Ishikawa (cell line): ENCODE measurements around the gene ANKS6.

Experiments
- CEBPB ChIP-seq: IDR thresholded peaks from 2 replicates; pipeline ENCODE4 v1.6.1; 2012
- CREB1 ChIP-seq: IDR thresholded peaks from 2 replicates; pipeline ENCODE4 v1.6.1; 2012; ENCODE audit warnings: low read depth
- EGR1 ChIP-seq: IDR thresholded peaks from 2 replicates; pipeline ENCODE4 v1.6.1; 2012
- EP300 ChIP-seq: IDR thresholded peaks from 2 replicates; pipeline ENCODE4 v1.6.1; 2012; ENCODE audit warnings: borderline replicate concordance
- FOXM1 ChIP-seq: IDR thresholded peaks from 2 replicates; pipeline ENCODE4 v1.6.1; 2012; ENCODE audit warnings: low read depth, borderline replicate concordance
- NFIC ChIP-seq: IDR thresholded peaks from 2 replicates; pipeline ENCODE4 v1.6.1; 2012
- RAD21 ChIP-seq: IDR thresholded peaks from 2 replicates; pipeline ENCODE4 v1.6.1; 2012; ENCODE audit warnings: low read depth
- TAF1 ChIP-seq: IDR thresholded peaks from 2 replicates; pipeline ENCODE4 v1.6.1; 2012; ENCODE audit warnings: low read depth, mild to moderate bottlenecking
- TCF12 ChIP-seq: IDR thresholded peaks from 2 replicates; pipeline ENCODE4 v1.6.1; 2012; ENCODE audit warnings: low read depth
- TEAD4 ChIP-seq: IDR thresholded peaks from 2 replicates; pipeline ENCODE4 v1.6.1; 2012
- YY1 ChIP-seq: IDR thresholded peaks from 2 replicates; pipeline ENCODE4 v1.6.1; 2012; ENCODE audit warnings: low read depth
- ZBTB7A ChIP-seq: IDR thresholded peaks from 2 replicates; pipeline ENCODE4 v1.6.1; 2012; ENCODE audit warnings: low read depth
- TF ChIP-seq, protein P1 (sequence below): IDR thresholded peaks from 2 replicates; pipeline ENCODE4 v1.6.1; 2012
- TF ChIP-seq, protein P2 (sequence below): IDR thresholded peaks from 2 replicates; pipeline ENCODE4 v1.6.1; 2012
- TF ChIP-seq, protein P3 (sequence below): IDR thresholded peaks from 2 replicates; pipeline ENCODE4 v1.6.1; 2012; ENCODE audit warnings: low read depth, mild to moderate bottlenecking

ANKS6 gene

DNA sequence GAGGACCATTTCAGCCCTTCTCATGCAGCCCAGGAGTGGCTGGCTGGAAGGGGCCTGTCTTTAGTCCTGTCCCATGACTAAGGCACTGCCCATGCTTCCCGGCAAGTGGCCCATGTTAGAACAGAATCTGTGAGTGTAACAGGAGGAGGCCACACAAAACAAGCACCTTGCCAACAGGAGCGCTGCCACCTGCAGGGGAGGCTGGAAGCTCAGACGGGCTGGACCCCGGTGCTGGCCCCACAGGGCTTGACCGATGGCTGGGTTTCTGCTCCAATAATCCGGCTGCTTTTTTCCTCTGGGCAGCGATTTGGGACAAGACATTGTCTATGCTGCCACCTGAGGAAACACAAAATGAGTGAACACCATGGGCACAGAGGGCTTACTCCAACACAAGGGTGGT lies 28.4 kb downstream of the ANKS6 start:
- TF ChIP-seq EGR1 (no peak), ZBTB7A (no peak), RAD21 (no peak), CEBPB (no peak), TCF12 (no peak), TAF1 (no peak), FOXM1 (no peak), CREB1 (no peak), TEAD4 (no peak), YY1 (no peak), EP300 (no peak)
- TF ChIP-seq, protein P1, sequence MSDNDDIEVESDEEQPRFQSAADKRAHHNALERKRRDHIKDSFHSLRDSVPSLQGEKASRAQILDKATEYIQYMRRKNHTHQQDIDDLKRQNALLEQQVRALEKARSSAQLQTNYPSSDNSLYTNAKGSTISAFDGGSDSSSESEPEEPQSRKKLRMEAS, result no peak

DNA sequence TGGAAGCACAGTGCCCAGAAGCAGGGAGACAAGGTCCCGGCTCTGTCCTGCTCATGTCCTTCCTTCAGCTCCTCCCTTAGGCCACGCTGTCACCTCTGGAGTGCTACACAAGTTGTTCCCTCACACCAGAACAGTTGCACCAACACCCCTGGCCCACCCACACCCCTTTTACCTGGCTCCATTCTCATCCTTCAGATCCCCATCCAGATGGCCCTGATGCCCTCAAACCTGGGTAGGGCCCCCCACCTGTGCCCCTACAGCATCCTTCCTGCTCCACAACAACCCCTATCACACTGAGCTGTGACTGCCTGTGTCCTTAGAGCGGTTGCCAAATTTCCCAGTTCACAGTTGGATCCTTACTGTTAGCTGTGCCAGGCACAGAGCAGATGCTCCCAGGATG lies 29.2 kb downstream of the ANKS6 start:
- TF ChIP-seq, protein P1, result no peak
- TF ChIP-seq CEBPB, result no peak
- no peak for TF ChIP-seq TEAD4
- TF ChIP-seq EGR1, result no peak
- TF ChIP-seq CREB1, result no peak
- TF ChIP-seq YY1, result no peak
- no peak for TF ChIP-seq RAD21
- TF ChIP-seq TAF1, result no peak
- TF ChIP-seq ZBTB7A, result no peak
- TF ChIP-seq, protein P2, sequence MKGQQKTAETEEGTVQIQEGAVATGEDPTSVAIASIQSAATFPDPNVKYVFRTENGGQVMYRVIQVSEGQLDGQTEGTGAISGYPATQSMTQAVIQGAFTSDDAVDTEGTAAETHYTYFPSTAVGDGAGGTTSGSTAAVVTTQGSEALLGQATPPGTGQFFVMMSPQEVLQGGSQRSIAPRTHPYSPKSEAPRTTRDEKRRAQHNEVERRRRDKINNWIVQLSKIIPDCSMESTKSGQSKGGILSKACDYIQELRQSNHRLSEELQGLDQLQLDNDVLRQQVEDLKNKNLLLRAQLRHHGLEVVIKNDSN, result no peak
- no peak for TF ChIP-seq FOXM1
- no peak for TF ChIP-seq EP300
- no peak for TF ChIP-seq TCF12
- TF ChIP-seq, protein P3, sequence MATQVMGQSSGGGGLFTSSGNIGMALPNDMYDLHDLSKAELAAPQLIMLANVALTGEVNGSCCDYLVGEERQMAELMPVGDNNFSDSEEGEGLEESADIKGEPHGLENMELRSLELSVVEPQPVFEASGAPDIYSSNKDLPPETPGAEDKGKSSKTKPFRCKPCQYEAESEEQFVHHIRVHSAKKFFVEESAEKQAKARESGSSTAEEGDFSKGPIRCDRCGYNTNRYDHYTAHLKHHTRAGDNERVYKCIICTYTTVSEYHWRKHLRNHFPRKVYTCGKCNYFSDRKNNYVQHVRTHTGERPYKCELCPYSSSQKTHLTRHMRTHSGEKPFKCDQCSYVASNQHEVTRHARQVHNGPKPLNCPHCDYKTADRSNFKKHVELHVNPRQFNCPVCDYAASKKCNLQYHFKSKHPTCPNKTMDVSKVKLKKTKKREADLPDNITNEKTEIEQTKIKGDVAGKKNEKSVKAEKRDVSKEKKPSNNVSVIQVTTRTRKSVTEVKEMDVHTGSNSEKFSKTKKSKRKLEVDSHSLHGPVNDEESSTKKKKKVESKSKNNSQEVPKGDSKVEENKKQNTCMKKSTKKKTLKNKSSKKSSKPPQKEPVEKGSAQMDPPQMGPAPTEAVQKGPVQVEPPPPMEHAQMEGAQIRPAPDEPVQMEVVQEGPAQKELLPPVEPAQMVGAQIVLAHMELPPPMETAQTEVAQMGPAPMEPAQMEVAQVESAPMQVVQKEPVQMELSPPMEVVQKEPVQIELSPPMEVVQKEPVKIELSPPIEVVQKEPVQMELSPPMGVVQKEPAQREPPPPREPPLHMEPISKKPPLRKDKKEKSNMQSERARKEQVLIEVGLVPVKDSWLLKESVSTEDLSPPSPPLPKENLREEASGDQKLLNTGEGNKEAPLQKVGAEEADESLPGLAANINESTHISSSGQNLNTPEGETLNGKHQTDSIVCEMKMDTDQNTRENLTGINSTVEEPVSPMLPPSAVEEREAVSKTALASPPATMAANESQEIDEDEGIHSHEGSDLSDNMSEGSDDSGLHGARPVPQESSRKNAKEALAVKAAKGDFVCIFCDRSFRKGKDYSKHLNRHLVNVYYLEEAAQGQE, result no peak
- TF ChIP-seq NFIC, result no peak

DNA sequence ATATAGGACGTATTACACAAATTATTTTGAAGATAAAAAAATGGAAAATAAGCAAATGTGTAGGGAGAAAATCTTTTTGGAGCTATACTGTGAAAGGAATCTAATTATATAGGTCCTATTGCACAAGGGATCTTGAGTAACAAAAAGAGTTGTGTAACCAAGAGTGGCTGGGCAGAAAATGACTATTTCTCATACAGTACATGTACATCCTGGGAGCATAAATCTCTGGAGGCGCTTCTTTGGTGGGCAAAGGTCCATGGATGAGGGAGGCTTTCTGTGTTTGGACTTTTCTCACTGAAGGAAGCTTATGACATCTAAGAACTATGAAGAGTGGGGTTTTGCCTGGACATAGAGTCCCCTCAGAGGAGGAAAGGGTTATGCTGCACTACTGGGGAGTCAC lies 29.8 kb downstream of the ANKS6 start:
- TF ChIP-seq EP300 (no peak), FOXM1 (no peak), NFIC (no peak), TAF1 (no peak), RAD21 (no peak), ZBTB7A (no peak), YY1 (no peak), CEBPB (no peak), TEAD4 (no peak)
- TF ChIP-seq, protein P1, result no peak

DNA sequence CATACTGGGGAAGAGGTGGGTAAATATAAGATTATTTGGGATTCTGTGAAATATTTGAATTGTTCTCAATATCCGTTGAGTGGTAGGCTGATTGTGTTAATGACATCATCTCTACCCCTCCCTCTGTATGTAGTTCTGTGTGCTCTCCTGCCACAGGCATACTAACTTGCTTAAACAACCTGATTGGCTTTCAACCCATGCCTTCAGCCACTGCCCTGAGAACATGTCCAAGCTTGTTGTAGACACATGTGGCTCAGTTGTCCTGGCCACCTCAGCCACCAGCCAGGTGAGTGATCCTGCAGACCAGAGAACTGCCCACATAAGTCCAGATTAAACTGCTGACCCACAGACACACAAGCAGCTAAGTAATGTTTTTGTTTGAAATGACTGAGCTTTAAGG lies 31.1 kb downstream of the ANKS6 start:
- TF ChIP-seq ZBTB7A (no peak), YY1 (no peak)
- TF ChIP-seq, protein P1, result no peak
- TF ChIP-seq, protein P2, result no peak

DNA sequence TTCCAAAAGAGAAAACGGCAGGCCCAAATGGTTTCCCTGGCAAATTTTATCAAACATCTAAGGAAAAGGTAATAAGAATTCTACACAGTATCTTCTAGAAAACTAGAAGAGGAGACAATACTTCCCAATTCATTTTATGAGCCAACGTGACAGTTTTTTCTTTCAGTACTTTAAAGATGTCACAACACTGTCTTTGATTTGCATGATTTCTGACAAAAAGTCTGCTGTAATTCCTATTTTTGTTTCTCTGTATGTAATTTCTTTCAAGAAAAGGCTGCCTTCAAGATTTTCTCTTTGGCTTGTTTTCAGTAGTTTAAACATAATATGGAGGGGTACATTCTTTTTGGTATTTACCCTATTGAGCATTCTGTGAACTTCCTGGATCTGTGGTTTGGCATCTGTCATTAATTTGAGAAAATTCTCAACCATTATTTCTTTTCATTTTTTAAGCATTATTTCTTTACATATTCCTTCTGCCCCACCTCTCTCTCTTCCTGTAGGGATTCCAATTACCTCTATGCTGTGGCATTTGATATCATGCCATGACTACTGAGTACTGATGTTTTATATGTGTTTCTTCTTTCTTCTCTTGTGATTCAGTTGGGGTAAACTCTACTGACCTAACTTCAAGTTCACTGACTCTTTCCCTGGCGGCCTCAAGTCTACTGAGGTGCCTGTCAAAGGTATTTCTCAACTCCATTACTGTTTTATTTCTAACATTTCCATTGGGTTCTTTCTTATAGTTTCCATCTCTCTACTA lies 32.2 kb downstream of the ANKS6 start:
- TF ChIP-seq, protein P2, result no peak
- TF ChIP-seq TAF1 (no peak), EGR1 (no peak)

DNA sequence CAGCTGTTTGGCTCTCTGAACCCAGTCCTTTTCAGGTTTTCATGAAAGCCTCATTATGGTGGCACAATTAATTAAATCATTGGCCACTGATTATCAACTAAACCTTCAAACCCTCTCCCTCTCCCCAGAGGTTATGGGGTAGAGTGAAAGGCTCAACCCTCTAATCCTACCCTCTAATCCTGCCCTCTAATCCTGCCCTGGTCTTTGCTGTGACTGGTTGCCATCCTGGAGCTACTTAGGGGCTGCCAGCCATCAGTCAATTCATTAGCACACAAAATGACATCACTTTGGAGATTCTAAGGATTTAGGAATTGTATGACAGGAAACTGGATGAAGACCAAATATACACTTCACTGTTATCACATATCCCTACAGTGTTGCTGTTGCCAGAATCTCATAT lies 36.1 kb downstream of the ANKS6 start:
- no peak for TF ChIP-seq TCF12
- TF ChIP-seq, protein P3, result no peak
- TF ChIP-seq EGR1, result no peak
- TF ChIP-seq FOXM1, result no peak
- no peak for TF ChIP-seq CREB1
- no peak for TF ChIP-seq ZBTB7A
- TF ChIP-seq TEAD4, result no peak
- no peak for TF ChIP-seq YY1
- no peak for TF ChIP-seq TAF1
